Common myeloid progenitor, CD34-positive (primary cell): ENCODE results near the gene ANKH.

Source experiments
- CTCF ChIA-PET: fragments of 350-600 bp; sonication (Branson Sonifier 250); formaldehyde crosslinking; loops from one replicate; lab custom pipeline; 2021; ENCODE audit warnings: antibody characterized with exemption; lab: Charles Lee
- POLR2A ChIA-PET: fragments of 350-600 bp; sonication (Branson Sonifier 250); formaldehyde crosslinking; loops from one replicate; lab custom pipeline; 2021; ENCODE audit warnings: antibody characterized with exemption; lab: Charles Lee
- DNase-seq, 3 donors: peaks; one replicate each; pipeline versions ENCODE4 v3.0.0 to v3.0.0-alpha.2; 2013
- H3K27ac ChIP-seq, 2 experiments: 1 replicate in 1 of 2; 2 replicates in 1 of 2; pipeline ENCODE4 v1.7.0; 2013; ENCODE audit warnings: inconsistent platforms in 2 of 2, low read length in 2 of 2, mild to moderate bottlenecking in 2 of 2, low read depth in 1 of 2, moderate library complexity in 1 of 2; ENCODE audit not compliant: severe bottlenecking in 2 of 2, insufficient read depth in 1 of 2, poor library complexity in 1 of 2
- H3K27me3 ChIP-seq, 5 experiments: replicated peaks in 2 of 5; 1 replicate in 3 of 5; 2 replicates in 2 of 5; pipeline versions ENCODE4 v1.6.1 to v1.7.0; 2013; ENCODE audit warnings: low read length in 4 of 5, mild to moderate bottlenecking in 2 of 5, moderate library complexity in 2 of 5, inconsistent platforms in 1 of 5; ENCODE audit not compliant: insufficient read depth in 5 of 5, control insufficient read depth in 4 of 5
- H3K36me3 ChIP-seq, 4 experiments: 1 replicate in 2 of 4; 2 replicates in 2 of 4; pipeline versions ENCODE4 v1.6.1 to v1.7.0; 2013; ENCODE audit warnings: low read length in 3 of 4, control low read depth in 1 of 4, mild to moderate bottlenecking in 1 of 4; ENCODE audit not compliant: control insufficient read depth in 4 of 4, insufficient read depth in 4 of 4
- H3K4me1 ChIP-seq, 4 experiments: 1 replicate in 3 of 4; 2 replicates in 1 of 4; pipeline versions ENCODE4 v1.6.1 to v1.7.1; 2013; ENCODE audit warnings: low read length in 3 of 4, mild to moderate bottlenecking in 3 of 4, control low read depth in 1 of 4, inconsistent platforms in 1 of 4, moderate library complexity in 1 of 4; ENCODE audit not compliant: control insufficient read depth in 4 of 4, insufficient read depth in 4 of 4; ENCODE audit errors: control extremely low read depth in 1 of 4
- H3K4me3 ChIP-seq, 7 experiments: 1 replicate in 4 of 7; 2 replicates in 3 of 7; pipeline versions ENCODE4 v1.5.1 to v1.7.0; 2013; ENCODE audit warnings: mild to moderate bottlenecking in 7 of 7, low read length in 6 of 7, moderate library complexity in 6 of 7, inconsistent platforms in 2 of 7, low read depth in 2 of 7, control low read depth in 1 of 7; ENCODE audit not compliant: insufficient read depth in 4 of 7, control insufficient read depth in 1 of 7; ENCODE audit errors: extremely low read depth in 1 of 7
- H3K9me3 ChIP-seq, 5 experiments: 1 replicate in 4 of 5; 2 replicates in 1 of 5; pipeline versions ENCODE4 v1.6.1 to v1.7.1; 2013; ENCODE audit warnings: low read length in 4 of 5, mild to moderate bottlenecking in 2 of 5, inconsistent platforms in 1 of 5, low read depth in 1 of 5, moderate library complexity in 1 of 5; ENCODE audit not compliant: control insufficient read depth in 4 of 5, insufficient read depth in 2 of 5; ENCODE audit errors: control extremely low read depth in 1 of 5
- WGBS: methylation state at CpG from one replicate; pipeline ENCODE4 v1.1.5; 2013; ENCODE audit not compliant: insufficient coverage; 5-methylcytosine and 5-hydroxymethylcytosine counted together

ANKH gene

GRCh38 chr5:14748180-14748900 is 123.2 kb downstream of the ANKH start:
- H3K27me3 ChIP-seq: no peaks in the 10 kb centered on the region
- POLR2A ChIA-PET: no interaction called here
- H3K4me3 ChIP-seq: no peak overlapping the region
- H3K27ac ChIP-seq: no peak overlapping the region
- CTCF ChIA-PET: interaction anchor here (1.0 to 1.1 kb wide), 2 partner anchors 10 to 245 kb away, joined by 3 read pairs; no protein-coding TSS in a partner anchor
- H3K4me1 ChIP-seq: peaks cover 0 to 5% (median 0%) of the 10 kb centered on the region in 4 experiments
- peaks cover 0 to 35% (median 8%) of the 10 kb centered on the region in 4 experiments for H3K36me3 ChIP-seq
- no peak for DNase-seq
- H3K9me3 ChIP-seq: no peaks in the 10 kb centered on the region
- WGBS: 93% methylated on average over 8 of the region's 12 CpGs

GRCh38 chr5:14745753-14746152 is 125.8 kb downstream of the ANKH start:
- Histone ChIP-seq H3K4me1 (peaks cover 0 to 5% (median 0%) of the 10 kb centered on the region in 4 experiments), H3K27ac (no peak overlapping the region), H3K27me3 (no peaks in the 10 kb centered on the region), H3K36me3 (peaks cover 0 to 39% (median 5%) of the 10 kb centered on the region in 4 experiments), H3K4me3 (no peak overlapping the region), H3K9me3 (no peaks in the 10 kb centered on the region)
- WGBS: 89% methylated on average over 14 of the region's 14 CpGs
- CTCF ChIA-PET: no interaction called here
- POLR2A ChIA-PET: no interaction called here
- DNase-seq: no peak

- no peaks in the 10 kb centered on the region for H3K27me3 ChIP-seq
- CTCF ChIA-PET: no interaction called here
- no peaks in the 10 kb centered on the region for H3K9me3 ChIP-seq
- H3K4me3 ChIP-seq: no peak overlapping the region
- no peak overlapping the region for H3K27ac ChIP-seq
- 100% methylated on average over 2 of the region's 5 CpGs for WGBS
- POLR2A ChIA-PET: no interaction called here
- no peak for DNase-seq
- H3K4me1 ChIP-seq: peaks cover 0 to 5% (median 0%) of the 10 kb centered on the region in 4 experiments
- H3K36me3 ChIP-seq: peaks cover 0 to 37% (median 5%) of the 10 kb centered on the region in 4 experiments
Observed at GRCh38 chr5:14745188-14745563, 126.4 kb downstream of the ANKH start.

GRCh38 chr5:14744296-14745187 is 127.0 kb downstream of the ANKH start:
- POLR2A ChIA-PET: no interaction called here

GRCh38 chr5:14743601-14744295 is 127.8 kb downstream of the ANKH start:
- peaks cover 0 to 5% (median 0%) of the 10 kb centered on the region in 4 experiments for H3K4me1 ChIP-seq
- CTCF ChIA-PET: interaction anchor here (1.5 to 1.8 kb wide), 3 partner anchors 15 to 260 kb away, joined by 3 to 5 read pairs (median 5); no protein-coding TSS in a partner anchor
- H3K27me3 ChIP-seq: no peaks in the 10 kb centered on the region
- POLR2A ChIA-PET: no interaction called here
- no peak overlapping the region for H3K27ac ChIP-seq
- peaks cover 0 to 34% (median 5%) of the 10 kb centered on the region in 4 experiments for H3K36me3 ChIP-seq
- 97% methylated on average over 5 of the region's 6 CpGs for WGBS
- H3K9me3 ChIP-seq: no peaks in the 10 kb centered on the region
- H3K4me3 ChIP-seq: no peak overlapping the region
- no peak for DNase-seq

More at GRCh38 chr5:14744296-14745187, 127.0 kb downstream of the ANKH start:
- 82% methylated on average over 6 of the region's 14 CpGs for WGBS
- Histone ChIP-seq H3K4me3 (no peak overlapping the region), H3K4me1 (peaks cover 0 to 5% (median 0%) of the 10 kb centered on the region in 4 experiments), H3K9me3 (no peaks in the 10 kb centered on the region), H3K36me3 (peaks cover 0 to 34% (median 5%) of the 10 kb centered on the region in 4 experiments), H3K27ac (no peak overlapping the region), H3K27me3 (no peaks in the 10 kb centered on the region)
- no peak for DNase-seq
- CTCF ChIA-PET: interaction anchor here (1.6 to 1.8 kb wide), 2 partner anchors 16 to 18 kb away, joined by 3 to 5 read pairs; no protein-coding TSS in a partner anchor

GRCh38 chr5:14742498-14742897 is 129.1 kb downstream of the ANKH start:
- no peak for DNase-seq
- CTCF ChIA-PET: interaction anchor here (1.5 to 1.8 kb wide), 2 partner anchors 16 to 261 kb away, joined by 5 read pairs; no protein-coding TSS in a partner anchor
- Histone ChIP-seq H3K27ac (no peak overlapping the region), H3K27me3 (no peaks in the 10 kb centered on the region), H3K4me3 (no peak overlapping the region), H3K36me3 (peaks cover 0 to 27% (median 4%) of the 10 kb centered on the region in 4 experiments), H3K4me1 (peaks cover 0 to 5% (median 0%) of the 10 kb centered on the region in 4 experiments), H3K9me3 (no peaks in the 10 kb centered on the region)
- 100% methylated on average over 9 of the region's 9 CpGs for WGBS
- POLR2A ChIA-PET: no interaction called here
